HL-60 (cell line): ENCODE results near the gene ABL1.

Source experiments
- DNase-seq, 2 experiments: peaks; one replicate each; pipeline ENCODE4 v3.0.0-alpha.2; 2010 to 2020; ENCODE audit warnings: low read depth in 1 of 2, low spot score in 1 of 2
- H3K27ac ChIP-seq: fragments of 250-450 bp; sonication (Bioruptor Pico); replicated peaks from 2 replicates; pipeline ENCODE4 v1.5.1; 2020; ENCODE audit warnings: mild to moderate bottlenecking, moderate library complexity
- H3K27me3 ChIP-seq: fragments of 250-450 bp; sonication (Bioruptor Pico); 2 replicates; pipeline ENCODE4 v1.5.1; 2021; ENCODE audit warnings: mild to moderate bottlenecking, moderate library complexity; ENCODE audit not compliant: insufficient read depth, poor library complexity, severe bottlenecking
- H3K4me3 ChIP-seq: replicated peaks from 2 replicates; pipeline ENCODE4 v1.5.1; 2011; ENCODE audit warnings: mild to moderate bottlenecking, control low read depth, low read length; ENCODE audit not compliant: insufficient read depth
- GABPA ChIP-seq: IDR thresholded peaks from 2 replicates; pipeline ENCODE4 v1.6.1; 2012; ENCODE audit warnings: low read depth
- POLR2AphosphoS5 ChIP-seq: IDR thresholded peaks from 2 replicates; pipeline ENCODE4 v1.6.1; 2012; ENCODE audit warnings: low read depth
- SPI1 ChIP-seq: IDR thresholded peaks from 2 replicates; pipeline ENCODE4 v1.6.1; 2012; ENCODE audit warnings: low read depth, mild to moderate bottlenecking, borderline replicate concordance
- TF ChIP-seq, protein P1 (sequence below): IDR thresholded peaks from one replicate; pipeline ENCODE4 v1.5.1; 2011; ENCODE audit warnings: low read length, control low read depth, inconsistent platforms; ENCODE audit not compliant: insufficient read depth
- TF ChIP-seq, protein P2 (sequence below): IDR thresholded peaks from 2 replicates; pipeline ENCODE4 v1.6.1; 2012; ENCODE audit warnings: low read depth; ENCODE audit not compliant: insufficient replicate concordance

The ABL1 gene

DNA sequence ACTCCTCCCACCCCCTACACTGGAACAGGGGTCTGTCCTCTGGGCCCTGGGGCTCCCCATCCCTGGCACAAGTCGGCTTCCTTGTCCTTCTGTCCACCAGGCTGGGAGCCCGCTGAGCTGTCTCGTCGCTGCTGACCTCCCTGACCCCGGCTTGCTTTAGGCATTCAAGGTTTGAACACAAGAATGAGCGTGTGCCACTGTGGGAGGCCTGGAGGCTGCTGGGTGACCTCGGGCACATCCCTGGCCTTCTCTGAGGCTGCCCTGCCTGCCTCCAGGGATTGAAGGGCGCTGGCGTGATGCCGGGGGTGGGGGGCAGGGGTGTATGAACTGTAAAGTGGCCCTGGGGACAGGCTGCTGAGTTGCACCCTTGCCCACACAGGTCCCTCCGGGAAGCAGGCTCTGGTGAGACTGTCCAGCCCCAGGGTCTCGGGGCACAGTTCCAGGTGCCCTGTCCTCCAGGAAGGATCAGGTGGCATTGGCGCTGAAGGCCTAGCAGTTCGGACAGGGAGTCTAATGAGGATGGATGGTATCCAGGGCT, 85.8 kb downstream of the ABL1 start:
- TF ChIP-seq POLR2AphosphoS5 (no peak), GABPA (no peak), SPI1 (no peak)
- TF ChIP-seq, protein P1, sequence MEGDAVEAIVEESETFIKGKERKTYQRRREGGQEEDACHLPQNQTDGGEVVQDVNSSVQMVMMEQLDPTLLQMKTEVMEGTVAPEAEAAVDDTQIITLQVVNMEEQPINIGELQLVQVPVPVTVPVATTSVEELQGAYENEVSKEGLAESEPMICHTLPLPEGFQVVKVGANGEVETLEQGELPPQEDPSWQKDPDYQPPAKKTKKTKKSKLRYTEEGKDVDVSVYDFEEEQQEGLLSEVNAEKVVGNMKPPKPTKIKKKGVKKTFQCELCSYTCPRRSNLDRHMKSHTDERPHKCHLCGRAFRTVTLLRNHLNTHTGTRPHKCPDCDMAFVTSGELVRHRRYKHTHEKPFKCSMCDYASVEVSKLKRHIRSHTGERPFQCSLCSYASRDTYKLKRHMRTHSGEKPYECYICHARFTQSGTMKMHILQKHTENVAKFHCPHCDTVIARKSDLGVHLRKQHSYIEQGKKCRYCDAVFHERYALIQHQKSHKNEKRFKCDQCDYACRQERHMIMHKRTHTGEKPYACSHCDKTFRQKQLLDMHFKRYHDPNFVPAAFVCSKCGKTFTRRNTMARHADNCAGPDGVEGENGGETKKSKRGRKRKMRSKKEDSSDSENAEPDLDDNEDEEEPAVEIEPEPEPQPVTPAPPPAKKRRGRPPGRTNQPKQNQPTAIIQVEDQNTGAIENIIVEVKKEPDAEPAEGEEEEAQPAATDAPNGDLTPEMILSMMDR = no peak
- TF ChIP-seq, protein P2, sequence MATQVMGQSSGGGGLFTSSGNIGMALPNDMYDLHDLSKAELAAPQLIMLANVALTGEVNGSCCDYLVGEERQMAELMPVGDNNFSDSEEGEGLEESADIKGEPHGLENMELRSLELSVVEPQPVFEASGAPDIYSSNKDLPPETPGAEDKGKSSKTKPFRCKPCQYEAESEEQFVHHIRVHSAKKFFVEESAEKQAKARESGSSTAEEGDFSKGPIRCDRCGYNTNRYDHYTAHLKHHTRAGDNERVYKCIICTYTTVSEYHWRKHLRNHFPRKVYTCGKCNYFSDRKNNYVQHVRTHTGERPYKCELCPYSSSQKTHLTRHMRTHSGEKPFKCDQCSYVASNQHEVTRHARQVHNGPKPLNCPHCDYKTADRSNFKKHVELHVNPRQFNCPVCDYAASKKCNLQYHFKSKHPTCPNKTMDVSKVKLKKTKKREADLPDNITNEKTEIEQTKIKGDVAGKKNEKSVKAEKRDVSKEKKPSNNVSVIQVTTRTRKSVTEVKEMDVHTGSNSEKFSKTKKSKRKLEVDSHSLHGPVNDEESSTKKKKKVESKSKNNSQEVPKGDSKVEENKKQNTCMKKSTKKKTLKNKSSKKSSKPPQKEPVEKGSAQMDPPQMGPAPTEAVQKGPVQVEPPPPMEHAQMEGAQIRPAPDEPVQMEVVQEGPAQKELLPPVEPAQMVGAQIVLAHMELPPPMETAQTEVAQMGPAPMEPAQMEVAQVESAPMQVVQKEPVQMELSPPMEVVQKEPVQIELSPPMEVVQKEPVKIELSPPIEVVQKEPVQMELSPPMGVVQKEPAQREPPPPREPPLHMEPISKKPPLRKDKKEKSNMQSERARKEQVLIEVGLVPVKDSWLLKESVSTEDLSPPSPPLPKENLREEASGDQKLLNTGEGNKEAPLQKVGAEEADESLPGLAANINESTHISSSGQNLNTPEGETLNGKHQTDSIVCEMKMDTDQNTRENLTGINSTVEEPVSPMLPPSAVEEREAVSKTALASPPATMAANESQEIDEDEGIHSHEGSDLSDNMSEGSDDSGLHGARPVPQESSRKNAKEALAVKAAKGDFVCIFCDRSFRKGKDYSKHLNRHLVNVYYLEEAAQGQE = no peak
- no peak for DNase-seq
- Histone ChIP-seq H3K27me3 (peaks cover 18% of the 10 kb centered on the region), H3K27ac (no peak overlapping the region), H3K4me3 (no peak overlapping the region)

DNA sequence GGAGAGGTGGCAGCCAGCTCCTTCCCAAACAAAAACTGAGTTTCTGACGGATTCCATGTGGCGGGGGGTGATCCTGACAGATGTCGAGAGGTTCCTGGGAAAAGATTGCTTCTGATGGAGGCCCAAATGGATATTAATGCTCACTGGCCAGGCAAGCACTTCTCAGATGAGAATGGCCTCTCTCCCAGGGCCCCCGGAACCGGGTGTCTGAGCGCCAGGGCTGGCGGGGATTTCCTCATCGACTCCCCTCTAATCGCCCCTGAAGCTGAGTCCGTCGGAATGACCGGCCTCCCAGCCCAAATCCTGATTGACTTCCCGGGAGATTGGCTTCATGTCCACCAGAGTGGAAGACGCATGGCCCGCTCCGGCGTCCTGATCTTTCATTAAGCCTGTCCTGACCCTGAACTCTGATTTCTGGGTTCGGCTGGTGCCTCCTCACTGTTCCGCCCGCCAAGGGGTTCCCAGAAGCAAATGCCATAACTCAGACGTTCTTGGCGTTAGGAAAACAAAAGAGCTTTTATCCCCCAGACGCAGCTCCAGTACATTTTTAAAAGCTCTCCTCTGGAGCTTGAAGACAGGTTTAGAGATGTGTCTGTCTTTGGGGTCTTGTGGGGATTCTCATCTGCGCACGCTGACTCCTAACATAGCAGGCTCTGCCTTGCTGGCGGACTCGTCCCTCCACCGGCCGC, 86.4 kb downstream of the ABL1 start:
- no peak for TF ChIP-seq SPI1
- no peak for TF ChIP-seq POLR2AphosphoS5
- TF ChIP-seq, protein P2 = no peak
- TF ChIP-seq, protein P1 = no peak
- no peak for TF ChIP-seq GABPA
- Histone ChIP-seq H3K27me3 (peaks cover 24% of the 10 kb centered on the region), H3K4me3 (no peak overlapping the region), H3K27ac (no peak overlapping the region)
- DNase-seq = no peak

DNA sequence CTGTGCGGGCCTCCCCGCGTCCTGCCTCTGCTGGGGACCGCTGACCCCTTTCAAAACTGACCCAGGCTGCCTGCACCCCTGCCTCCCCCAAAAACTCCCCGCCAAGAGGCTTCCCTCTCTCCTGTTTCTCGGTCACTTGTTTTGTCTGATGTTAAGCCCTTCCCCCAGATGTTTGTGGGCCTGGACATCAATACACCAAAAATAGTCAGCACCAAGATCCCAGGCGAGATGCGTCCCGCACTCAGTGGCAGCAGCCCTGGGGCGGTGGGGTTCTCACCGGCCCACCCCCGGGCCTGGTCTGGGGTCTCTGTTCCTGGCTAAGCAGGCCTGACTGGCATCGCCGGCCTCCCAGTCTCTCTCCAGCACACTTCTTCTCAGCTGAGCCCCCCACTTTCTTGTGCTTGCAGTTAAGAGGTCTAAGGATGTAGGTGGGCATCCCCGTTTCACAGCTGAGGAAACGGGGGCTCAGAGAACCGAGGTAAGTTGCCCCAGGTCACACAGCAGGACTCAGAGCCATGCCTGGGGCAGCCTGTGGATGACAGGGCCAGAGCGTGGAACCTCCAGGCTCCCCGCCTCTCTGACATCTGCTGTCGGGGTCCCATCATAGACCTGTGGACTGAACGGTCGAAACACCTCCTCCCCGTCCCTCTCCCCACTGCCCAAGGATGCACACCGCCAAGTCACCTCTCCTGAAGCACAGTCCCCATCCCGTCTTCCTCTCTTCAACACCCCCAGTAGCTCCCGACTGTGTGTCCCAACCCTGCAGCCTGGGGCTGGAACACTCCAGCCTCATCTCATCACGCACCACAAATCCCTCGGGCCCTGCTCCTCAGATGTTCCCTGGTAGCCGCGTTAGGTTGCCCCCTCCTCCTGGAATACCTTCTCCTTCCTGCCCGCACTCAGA, 87.2 kb downstream of the ABL1 start:
- Histone ChIP-seq H3K27ac (no peak overlapping the region), H3K27me3 (peaks cover 25% of the 10 kb centered on the region), H3K4me3 (no peak overlapping the region)
- TF ChIP-seq SPI1 = no peak
- TF ChIP-seq GABPA = no peak
- TF ChIP-seq, protein P1 = no peak
- TF ChIP-seq, protein P2 = no peak
- TF ChIP-seq POLR2AphosphoS5 = no peak
- no peak for DNase-seq
